Skin epidermis (tissue), 12 donors: ENCODE measurements around the gene ITGAD.
"Not testable (repeated sequence)": the region's sequence is repeated elsewhere in the genome, so short reads cannot be mapped to it uniquely, and the experiment has no call there.

Experiments
- H3K27ac ChIP-seq, 21 experiments: fragments of 200-600 bp; sonication (generic) in 11 of 21; one replicate each; pipeline ENCODE4 v1.5.0; 2020; ENCODE audit warnings: mild to moderate bottlenecking in 3 of 21, inconsistent platforms in 2 of 21, moderate library complexity in 2 of 21
- H3K4me3 ChIP-seq, 7 experiments: fragments of 200-600 bp; sonication (generic) in 2 of 7; one replicate each; pipeline ENCODE4 v1.5.0; 2020; ENCODE audit warnings: inconsistent platforms in 2 of 7, mild to moderate bottlenecking in 2 of 7, moderate library complexity in 1 of 7

The ITGAD gene

DNA sequence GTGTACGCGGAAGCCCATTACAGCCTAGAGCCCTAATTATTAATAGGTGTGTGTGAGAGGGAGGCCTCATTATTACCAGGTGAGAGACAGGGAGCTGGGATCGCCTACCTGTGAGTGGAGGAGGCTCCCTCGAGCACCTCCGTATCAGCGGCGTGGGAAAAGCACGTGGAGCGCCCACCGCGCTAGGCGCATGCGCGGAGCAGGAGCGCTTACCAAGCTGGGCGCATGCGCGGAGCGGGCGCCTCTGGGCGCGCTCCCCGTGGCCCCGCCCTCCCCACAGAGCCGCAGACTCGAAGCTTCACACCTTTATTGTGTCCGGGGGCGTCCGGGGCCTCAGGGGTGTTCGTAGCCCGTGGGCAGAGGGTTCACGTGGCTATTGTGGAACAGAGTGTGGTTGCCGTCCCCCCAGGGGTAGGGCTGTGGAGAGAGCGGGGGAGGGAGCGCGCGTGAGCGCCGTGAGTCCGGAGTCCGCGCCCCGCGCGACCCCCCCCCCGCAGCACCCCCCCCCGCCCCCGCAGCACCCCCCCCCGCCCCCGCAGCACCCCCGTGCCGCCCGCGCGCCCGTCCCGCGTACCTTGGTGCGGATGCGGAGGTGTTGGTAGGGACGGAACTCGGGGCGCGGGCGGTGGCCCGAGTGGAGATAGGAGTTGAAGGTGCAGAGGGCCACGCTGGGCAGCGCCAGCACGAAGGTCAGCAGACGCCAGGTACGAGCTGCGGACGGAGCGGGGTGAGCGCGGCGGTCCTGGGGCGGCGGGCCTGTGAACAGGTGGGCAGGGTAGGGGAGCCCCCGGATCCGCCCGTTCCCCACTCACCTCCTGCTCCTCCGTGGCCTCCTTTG lies 34.5 kb downstream of the ITGAD start:
- Histone ChIP-seq H3K4me3 (peak overlapping the region in 5 of 7 experiments; percentile 7 to 39 (median 14)), H3K27ac (no peak overlapping the region)

DNA sequence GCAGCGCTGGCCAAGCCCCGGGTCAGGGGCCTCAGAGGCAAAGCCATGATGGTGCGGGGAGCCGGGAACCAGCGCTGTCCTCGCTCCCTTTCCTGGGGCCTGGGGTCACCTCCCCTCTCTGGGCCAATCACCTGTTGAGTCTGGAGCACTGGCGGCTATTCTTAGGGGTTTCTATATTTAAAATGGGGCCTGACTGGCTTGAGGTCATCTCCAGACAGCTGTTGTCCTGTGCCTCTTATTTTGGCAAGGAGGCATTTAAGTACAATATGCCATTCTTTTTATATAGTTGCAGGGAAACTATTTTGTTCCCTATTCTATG lies 35.1 kb downstream of the ITGAD start, which contains the start of gene COX6A2:
Gene COX6A2 (minus strand): TSS at position 82 of the 319 bp plus-strand sequence. CDS start 35 bp downstream, at position 47.
- Histone ChIP-seq H3K27ac (no peak within 1 kb of the TSS), H3K4me3 (peak within 1 kb of the TSS in 5 of 7 experiments; percentile 7 to 39 (median 14))

DNA sequence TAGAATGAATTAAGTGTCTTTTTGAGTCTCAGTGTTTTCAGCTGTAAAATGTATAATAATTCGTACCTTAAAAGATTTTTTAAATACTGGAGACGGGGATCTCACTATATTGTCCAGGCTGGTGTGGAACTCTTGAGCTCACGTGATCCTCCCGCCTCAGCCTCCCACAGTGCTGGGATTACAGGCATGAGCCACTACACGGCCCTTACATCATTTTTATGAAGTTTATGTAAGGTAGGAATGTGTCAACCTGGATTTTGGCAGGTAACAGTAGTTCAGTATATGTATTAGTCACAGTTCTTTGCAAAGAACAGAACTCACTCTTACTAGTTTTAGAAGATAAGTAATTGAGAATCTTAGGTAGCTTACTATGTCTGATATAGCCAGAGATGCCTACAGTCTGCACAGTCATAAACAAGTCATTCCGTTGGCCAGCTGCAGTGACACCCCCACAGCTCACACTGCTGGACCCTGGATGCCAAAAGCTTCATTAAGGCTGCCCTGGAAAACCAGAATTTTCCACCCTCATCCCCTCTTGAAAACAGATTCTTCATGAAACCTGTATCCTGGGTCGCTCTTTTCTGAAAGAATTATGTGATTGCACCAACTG lies 35.6 kb downstream of the ITGAD start:
- no peak overlapping the region for H3K27ac ChIP-seq
- H3K4me3 ChIP-seq, result no peak overlapping the region

DNA sequence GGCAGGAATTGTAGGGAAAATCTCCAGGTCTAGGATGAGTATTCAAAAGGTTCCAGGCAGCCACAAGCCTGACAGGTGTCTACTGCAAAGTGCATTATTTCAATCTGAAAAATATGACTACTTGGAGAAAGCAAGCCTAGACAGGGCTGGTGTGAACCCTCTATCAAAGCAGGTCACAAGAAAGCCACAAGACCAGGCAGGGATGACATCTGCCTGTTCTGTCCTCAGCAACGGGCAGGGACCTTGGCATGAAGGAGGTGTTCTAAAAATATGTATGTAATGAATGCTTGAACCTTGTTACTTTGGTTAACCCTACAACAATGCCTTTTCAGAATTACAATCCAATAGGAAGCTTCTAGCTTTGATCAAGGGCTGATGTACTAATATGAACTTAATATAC lies 36.2 kb downstream of the ITGAD start:
- Histone ChIP-seq H3K4me3 (no peak overlapping the region), H3K27ac (no peak overlapping the region)

DNA sequence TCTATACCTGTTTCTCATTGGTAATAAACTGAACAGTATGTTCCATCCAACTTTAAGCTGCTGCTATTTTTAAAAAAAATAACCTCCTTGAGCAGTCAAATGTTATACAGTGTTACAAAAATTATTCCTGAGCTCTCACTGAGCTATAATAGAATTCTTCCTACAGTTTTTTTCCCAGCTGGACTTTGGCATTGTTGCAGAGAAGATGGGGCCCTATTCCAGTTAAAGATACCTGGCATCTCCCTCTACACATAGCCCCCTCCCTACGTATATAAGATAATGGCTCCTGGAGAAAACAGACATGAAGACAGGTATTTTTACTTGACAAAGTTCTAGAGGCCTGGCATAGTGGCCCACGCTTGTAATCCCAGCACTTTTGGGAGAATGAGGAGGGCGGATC lies 36.7 kb downstream of the ITGAD start:
- no peak overlapping the region for H3K4me3 ChIP-seq

DNA sequence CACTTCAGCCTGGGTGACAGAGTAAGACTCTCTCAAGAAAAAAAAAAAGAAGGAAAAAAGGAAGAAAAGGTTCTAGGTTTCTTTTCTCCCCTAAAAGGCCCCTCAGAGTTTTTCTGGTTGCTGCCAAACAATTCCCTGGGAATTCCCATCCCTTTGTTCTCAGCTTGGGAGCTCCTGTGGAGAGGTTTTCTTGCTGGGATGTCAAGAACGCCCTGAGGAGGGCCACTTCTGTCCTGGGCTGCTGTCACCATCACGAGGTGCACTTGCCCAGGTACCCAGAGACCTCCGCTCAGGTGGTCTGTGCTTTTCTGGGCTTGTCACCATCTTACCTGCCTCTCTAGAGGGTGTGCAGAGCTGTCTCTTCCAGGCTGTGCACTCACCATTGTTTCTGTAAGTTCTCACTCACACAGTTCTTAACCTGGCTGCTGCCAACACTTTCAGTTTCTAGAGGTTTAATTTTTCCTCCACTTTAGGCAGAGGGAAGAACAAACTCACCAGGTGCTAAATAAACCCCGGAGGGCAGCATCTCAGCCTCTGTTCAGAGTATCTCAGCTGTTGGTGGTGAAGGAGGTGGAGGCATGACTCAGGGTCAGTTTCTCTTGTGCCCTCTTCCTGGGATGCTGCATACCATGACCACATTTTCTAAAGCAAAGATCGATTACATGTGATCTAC lies 37.4 kb downstream of the ITGAD start:
- Histone ChIP-seq H3K27ac (no peak overlapping the region), H3K4me3 (no peak overlapping the region)

More for the DNA sequence above, 36.7 kb downstream of the ITGAD start:
- no peak overlapping the region for H3K27ac ChIP-seq

DNA sequence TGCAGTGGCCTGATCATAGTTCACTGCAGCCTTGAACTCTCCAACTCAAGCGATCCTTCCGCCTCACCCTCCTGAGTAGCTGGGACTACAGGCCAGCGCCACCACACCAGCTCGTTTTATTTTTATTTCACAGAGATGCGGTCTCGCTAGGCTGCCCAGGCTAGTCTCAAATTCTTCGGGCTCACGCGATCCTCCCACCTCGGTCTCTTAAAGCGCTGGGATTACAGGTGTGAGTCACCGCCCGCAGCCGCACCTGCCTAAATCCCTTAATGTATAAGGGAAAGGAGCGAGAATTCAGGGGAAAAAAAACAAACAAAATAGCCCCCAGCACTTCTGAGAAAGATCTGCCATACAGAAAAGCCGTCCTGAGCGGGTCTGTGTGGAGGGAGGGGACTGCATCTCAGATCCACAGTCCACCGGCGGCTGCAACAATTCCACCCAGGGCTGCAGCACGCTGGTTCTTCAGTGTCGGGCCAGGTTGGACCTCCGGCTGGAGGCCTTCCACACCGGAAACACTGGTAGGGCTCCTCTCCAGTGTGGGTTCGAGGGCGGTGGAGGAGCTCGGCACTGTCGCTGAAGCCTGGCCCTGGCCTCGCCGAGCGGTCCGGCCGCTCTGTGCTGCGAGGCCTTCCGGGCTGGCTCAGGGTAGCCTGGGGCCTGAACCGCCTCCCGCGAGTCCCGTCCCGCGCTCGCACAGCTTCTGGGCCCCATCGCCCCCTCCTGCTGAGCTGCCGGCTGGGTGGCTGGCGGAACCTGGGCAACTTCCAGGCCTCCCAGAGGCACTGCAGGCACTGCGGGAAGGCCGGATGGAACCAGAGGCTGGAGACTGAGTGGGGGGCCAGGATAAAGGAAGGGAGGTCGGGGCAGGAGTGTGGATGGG lies 42.4 kb downstream of the ITGAD start:
- H3K4me3 ChIP-seq, result no peak overlapping the region
- no peak overlapping the region for H3K27ac ChIP-seq

DNA sequence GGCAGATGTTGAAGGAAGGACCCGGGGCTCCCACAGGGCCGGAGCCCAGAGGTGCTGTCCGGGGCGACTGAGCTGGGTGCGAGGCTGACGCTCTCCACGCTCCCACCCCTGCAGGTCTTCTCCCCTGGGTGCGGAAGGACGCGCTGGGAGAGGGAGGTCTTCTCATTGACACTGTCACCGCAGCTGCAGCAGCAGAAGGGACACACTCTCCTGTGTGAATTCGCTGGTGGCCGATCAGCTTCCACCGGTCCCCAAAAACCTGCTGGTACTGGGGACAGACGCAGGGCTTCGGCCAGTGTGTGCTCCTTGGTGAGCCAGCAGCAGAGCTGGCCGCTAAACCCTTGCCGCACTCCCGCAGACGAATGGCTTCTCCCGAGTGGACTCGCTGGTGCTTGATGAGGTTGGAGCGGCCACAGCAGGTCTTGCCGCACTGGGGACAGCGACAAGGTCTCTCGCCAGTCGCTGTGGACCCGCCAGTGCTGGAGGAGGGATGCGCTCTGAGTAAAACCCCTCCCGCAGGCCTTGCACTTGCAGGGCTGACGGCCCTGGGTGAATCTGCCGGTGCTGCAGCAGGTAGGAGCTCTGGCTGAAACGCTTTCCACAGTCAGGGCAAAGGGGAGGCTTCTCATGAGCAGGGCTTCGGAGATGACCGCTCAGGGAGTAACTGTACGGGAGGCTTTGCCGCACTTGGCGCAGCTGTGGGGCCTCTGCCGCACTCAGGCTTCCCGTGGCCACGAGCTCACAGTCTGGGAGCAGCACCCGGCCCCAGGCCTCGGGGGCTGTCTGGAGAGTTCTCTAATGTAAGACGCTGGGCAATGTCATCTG lies 43.3 kb downstream of the ITGAD start:
- Histone ChIP-seq H3K27ac (no peak overlapping the region), H3K4me3 (no peak overlapping the region)

DNA sequence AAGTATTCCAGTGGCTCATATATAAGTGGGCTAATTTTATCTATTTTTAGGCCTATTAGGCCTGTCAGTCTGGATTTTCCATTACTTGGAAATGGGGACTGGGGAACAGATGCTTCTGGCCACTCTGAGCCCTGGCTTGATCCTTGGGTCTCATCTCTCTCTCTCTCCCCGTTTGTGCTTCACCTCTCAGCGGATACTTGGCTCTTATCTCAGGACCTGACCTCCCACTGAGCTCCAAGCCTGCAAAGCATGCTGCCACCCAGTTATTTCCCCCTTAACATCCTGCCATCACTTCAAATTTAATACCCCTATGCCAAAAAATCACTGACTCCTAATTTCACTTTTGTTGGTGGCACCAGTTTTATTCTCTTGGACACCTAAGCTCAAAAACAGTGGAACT lies 45.3 kb downstream of the ITGAD start:
- no peak overlapping the region for H3K27ac ChIP-seq

DNA sequence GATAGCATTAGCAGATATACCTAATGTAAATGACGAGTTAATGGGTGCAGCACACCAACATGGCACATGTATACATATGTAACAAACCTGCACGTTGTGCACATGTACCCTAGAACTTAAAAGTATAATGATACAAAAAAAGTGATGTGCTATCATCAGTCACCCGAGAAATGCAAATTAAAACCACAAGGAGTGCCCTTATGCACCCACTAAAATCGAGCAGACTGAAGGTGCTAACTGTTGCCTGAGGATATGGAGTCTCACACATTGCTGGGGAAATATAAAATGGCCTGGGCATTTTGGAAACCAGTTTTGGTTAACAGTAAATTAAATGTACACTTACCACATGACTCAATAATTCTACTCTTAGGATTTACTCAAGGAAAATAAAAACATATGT lies 45.9 kb downstream of the ITGAD start:
- not testable (repeated sequence) for H3K27ac ChIP-seq

More for the DNA sequence above, 45.3 kb downstream of the ITGAD start:
- H3K4me3 ChIP-seq, result no peak overlapping the region

DNA sequence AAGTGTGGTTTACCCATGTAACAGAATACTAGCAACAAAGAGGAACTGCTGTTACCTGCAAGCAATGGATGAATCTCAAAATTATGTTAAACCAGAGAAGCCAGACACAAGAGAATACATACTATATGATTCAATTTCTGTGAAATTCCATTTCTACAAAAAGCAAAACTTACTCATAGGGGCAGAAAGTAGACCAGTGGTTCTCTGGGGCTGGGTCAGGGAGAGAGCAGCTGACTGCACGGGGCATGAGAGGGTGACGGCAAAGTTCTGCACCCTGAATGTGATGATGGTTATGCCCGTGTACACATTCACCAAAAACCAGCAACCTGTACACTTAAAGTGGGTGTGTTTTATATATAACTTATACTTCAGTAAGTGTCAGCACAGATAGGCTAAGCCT lies 46.4 kb downstream of the ITGAD start:
- no peak overlapping the region for H3K27ac ChIP-seq
- no peak overlapping the region for H3K4me3 ChIP-seq

More for the DNA sequence above, 45.9 kb downstream of the ITGAD start:
- H3K4me3 ChIP-seq, result not testable (repeated sequence)

DNA sequence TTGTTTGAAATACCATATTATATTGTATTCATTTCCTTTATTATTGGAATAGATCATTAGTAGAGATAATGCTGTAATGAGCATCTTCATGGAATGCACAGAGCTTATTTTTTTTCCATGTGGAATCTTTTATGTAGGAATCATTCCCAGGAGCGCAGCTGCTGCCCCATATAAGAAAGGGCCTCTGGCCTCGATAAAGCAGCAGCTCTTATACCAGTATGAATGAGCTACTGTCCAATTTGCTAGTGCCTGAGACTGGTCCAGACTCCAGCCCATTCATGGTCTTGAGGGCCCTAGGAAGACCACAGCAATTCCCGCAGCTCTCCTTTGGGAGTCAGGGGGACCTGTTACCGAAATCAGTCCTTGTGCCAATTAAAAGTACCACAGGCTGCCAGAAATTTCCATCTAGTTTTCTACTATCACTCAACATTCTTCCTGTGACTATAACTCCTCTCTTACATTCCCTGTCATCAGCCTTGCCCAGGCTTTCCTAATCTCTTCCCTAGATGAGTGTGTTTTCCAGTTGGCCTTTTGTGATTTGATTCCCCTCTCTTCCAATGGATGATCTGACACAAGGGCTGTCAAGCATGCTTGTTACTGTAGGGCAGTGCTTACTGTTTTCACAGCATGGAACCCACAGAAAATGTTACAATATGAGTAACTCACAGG lies 47.5 kb downstream of the ITGAD start:
- peak overlapping the region in 1 of 21 experiments; percentile 5 for H3K27ac ChIP-seq

DNA sequence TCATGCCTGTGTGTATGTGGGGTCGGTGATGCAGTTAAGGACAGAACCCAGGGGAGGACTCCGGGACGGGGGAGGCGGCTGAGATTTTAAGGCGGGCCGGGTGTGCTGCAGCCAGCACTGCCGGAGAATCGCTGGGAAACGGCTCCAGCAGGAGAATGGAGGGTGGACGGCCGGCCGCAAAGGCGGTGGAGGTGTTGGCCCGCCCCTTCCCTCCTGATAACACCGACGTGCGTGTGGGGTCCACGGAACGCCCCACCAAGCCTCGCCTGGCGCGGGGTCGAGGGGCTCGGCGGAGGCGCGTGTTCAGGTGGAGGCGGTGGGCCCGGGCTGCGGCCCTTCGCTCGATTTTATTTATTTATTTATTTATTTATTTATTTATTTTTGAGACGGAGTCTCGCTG lies 48.8 kb downstream of the ITGAD start:
- peak overlapping the region in 12 of 21 experiments; percentile 59 to 94 (median 90) for H3K27ac ChIP-seq
- peak overlapping the region in 6 of 7 experiments; percentile 47 to 70 (median 56) for H3K4me3 ChIP-seq

More for the DNA sequence above, 47.5 kb downstream of the ITGAD start:
- H3K4me3 ChIP-seq, result no peak overlapping the region

DNA sequence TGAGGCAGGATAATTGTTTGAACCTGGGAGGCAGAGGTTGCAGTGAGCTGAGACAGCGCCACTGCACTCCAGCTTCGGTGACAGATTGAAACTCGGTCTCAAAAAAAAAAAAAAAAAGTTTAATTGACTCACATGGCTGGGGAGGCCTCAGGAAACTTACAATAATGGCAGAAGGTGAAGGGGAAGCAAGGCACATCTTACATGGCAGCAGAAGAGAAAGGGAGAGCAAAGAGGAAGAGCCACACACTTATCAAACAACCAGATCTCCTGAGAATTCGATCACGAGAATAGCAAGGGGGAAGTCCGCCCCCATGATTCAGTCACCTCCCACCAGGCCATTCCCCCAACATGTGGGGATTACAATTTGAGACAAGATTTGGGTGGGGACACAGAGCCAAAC lies 52.8 kb downstream of the ITGAD start:
- not testable (repeated sequence) for H3K4me3 ChIP-seq, H3K27ac ChIP-seq

DNA sequence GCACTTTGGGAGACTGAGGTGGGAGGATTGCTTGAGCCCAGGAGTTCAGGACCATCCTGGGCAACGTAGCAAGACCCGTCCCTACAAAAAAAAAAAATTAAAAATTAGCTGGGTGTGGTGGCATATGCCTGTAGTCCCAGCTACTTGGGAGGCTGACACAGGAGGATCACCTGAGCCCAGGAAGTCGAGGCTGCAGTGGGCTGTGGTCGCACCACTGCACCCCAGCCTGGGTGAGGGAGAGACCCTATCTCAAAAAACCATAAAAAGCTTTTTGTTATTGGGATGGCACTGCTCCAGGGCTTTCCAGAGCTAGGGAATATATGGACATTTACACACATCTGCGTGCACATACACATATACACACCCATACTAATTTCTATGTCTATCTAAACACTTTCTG lies 58.1 kb downstream of the ITGAD start:
- peak overlapping the region in 11 of 21 experiments; percentile 7 to 85 (median 79) for H3K27ac ChIP-seq

DNA sequence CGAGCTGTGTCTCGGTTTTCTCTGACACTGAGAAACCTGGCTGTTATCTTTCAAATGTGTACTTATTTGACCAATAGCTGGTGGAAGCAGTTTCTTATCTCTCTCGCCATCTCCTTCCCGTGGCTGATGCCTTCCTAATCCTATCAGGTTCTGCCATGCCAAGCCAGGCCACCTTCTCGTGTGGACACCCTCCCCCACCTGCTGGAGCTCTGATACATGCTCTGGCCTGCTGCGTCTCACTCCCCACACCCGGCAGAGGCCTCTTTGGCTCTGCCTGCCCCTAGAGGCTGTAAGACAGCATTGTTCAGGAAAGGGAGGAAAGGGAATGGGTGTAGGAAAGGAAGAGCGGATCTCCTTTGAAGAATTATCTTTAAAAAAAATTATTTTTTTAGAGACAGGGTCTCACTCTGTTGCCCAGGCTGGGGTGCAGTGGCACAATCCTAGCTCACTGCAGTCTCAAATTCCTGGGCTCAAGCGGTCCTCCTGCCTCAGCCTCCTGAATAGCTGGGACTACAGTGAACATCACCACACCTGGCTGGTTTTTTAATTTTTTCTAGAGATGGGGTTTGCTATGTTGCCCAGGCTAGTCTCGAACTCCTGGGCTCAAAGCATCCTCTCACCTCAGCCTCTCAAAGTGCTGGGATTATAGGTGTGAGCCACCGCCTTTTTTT lies 58.7 kb downstream of the ITGAD start:
- peak overlapping the region in 17 of 21 experiments; percentile 17 to 85 (median 75) for H3K27ac ChIP-seq
- H3K4me3 ChIP-seq, result no peak overlapping the region

More for the DNA sequence above, 58.1 kb downstream of the ITGAD start:
- H3K4me3 ChIP-seq, result no peak overlapping the region

DNA sequence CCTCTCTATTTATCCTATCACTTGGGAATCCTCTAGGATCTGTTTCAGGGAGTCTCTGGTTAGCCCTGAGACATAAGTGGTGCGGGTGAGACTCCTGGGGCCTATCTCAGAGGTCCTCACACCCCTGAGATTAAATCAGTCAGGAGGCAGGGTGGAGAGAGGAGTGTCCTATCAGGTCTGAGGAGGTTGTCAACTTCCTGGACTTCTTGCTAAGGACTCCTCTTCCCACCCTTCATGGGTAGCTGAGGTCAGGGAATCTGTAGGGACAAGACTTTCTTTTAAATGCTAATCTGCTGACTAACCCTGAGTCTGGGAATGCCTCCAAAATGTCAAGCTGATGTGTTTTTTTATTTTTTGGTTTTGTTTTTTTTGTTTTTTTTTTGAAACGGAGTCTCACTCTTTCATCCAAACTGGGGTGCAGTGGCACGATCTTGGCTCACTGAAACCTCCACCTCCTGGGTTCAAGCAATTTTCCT lies 59.5 kb downstream of the ITGAD start:
- Histone ChIP-seq H3K4me3 (no peak overlapping the region), H3K27ac (peak overlapping the region in 20 of 21 experiments; percentile 17 to 85 (median 73))
